ENCODE measurements around the gene ARHGEF1. TPM values are rescaled to one million over a fixed set of nuclear protein-coding genes. Genes with fewer than 3 reads are reported as not detected.

Gene ARHGEF1
- total and polyA plus RNA-seq, 2 donors (not counting 1 experiment from before 2014, with no cell fraction given), result 646 to 886 TPM

- intact Hi-C loops (cut with micrococcal nuclease), result loop anchor here (1.0 to 10.0 kb wide), 4 partner anchors 9 to 613 kb away; partner anchors contain the start of gene HNRNPUL1
- TF ChIP-seq CTCF (IDR thresholded peaks at IDR 0.05), result no peak
- no peak for TF ChIP-seq EZH2 (IDR thresholded peaks at IDR 0.05; ENCODE audit: borderline replicate concordance, insufficient read depth, low read depth, low read length, poor library complexity, severe bottlenecking)
- H3K27ac ChIP-seq (ENCODE audit: low read length in 2 of 2), result peak overlapping the region; percentile 96 to 98
- Mint-ChIP-seq H3K27ac (peak overlapping the region; percentile 99), H3K4me1 (peaks cover 70% of the 10 kb centered on the region), H3K27me3 (no peaks in the 10 kb centered on the region), H3K4me3 (peak overlapping the region; percentile 97), H3K9me3 (ENCODE audit: insufficient read depth) (no peaks in the 10 kb centered on the region)
- peaks cover 50% of the 10 kb centered on the region for H4K20me1 ChIP-seq (ENCODE audit: control insufficient read depth, insufficient read depth, low read length, poor library complexity, severe bottlenecking)
- H3K79me2 ChIP-seq (ENCODE audit: control insufficient read depth, insufficient read depth, low read length), result peaks cover 76% of the 10 kb centered on the region
- H3K9ac ChIP-seq (ENCODE audit: low read length), result peak overlapping the region; percentile 92
- peaks cover 67 to 86% of the 10 kb centered on the region in 2 donors for H3K4me1 ChIP-seq (ENCODE audit: control insufficient read depth in 2 of 2, insufficient read depth in 2 of 2, low read length in 2 of 2)
- peaks cover 0 to 40% of the 10 kb centered on the region in 2 experiments for H3K36me3 ChIP-seq (replicated peaks in 1 of 2; ENCODE audit: control extremely low read depth in 1 of 2, control insufficient read depth in 1 of 2, extremely low read depth in 1 of 2, insufficient read depth in 2 of 2, low read length in 1 of 2)
- H3K9me3 ChIP-seq (ENCODE audit: control extremely low read depth in 1 of 3, control insufficient read depth in 2 of 3, insufficient read depth in 1 of 3, low read length in 2 of 3), result no peaks in the 10 kb centered on the region
- WGBS (ENCODE audit: insufficient coverage), result 34% methylated on average over 16 of the region's 17 CpGs
- ATAC-seq (ENCODE audit: low read depth) (no peak), DNase-seq (no peak)
- no peaks in the 10 kb centered on the region for H3K27me3 ChIP-seq (replicated peaks in 1 of 4; ENCODE audit: control extremely low read depth in 1 of 4, control insufficient read depth in 3 of 4, insufficient read depth in 4 of 4, low read length in 3 of 4)
- ChIA-PET POLR2A (interaction anchor here (0.6 to 6.6 kb wide), 9 partner anchors 10 to 285 kb away, joined by 3 to 94 read pairs (median 5); partner anchors contain the start of genes RABAC1 and RPS19), CTCF (interaction anchor here (8.3 to 17.0 kb wide), 3 partner anchors 9 to 70 kb away, joined by 83 to 331 read pairs (median 180); partner anchors contain the start of gene RPS19)
- peak overlapping the region; percentile 82 to 100 (median 94) for H3K4me3 ChIP-seq (ENCODE audit: control extremely low read depth in 1 of 5, extremely low read depth in 1 of 5, insufficient read depth in 1 of 5, low read depth in 2 of 5, low read length in 4 of 5)
- H3K4me2 ChIP-seq (replicated peaks; ENCODE audit: low read depth, low read length, poor library complexity, severe bottlenecking), result peak overlapping the region; percentile 84
- H2AFZ ChIP-seq (ENCODE audit: insufficient read depth, low read depth, low read length, poor library complexity, severe bottlenecking), result no peak overlapping the region
Measured at GRCh38 chr19:41877916-41878905, 4.8 kb upstream of the ARHGEF1 start.
